Suppressor macrophage (primary cell): ENCODE results near the gene SEPTIN5.
A peak's percentile ranks its signal among the peaks of the same experiment; 100 is the strongest.
"Not testable (repeated sequence)": the region's sequence is repeated elsewhere in the genome, so short reads cannot be mapped to it uniquely, and the experiment has no call there.

ENCODE experiments used
- DNase-seq, 4 experiments: peaks; one replicate each; pipeline ENCODE4 v3.0.0-alpha.2; 2020 to 2022

The SEPTIN5 gene

GRCh38 chr22:19720999-19721329 is 6.7 kb downstream of the SEPTIN5 start:
- DNase-seq = no peak

DNA sequence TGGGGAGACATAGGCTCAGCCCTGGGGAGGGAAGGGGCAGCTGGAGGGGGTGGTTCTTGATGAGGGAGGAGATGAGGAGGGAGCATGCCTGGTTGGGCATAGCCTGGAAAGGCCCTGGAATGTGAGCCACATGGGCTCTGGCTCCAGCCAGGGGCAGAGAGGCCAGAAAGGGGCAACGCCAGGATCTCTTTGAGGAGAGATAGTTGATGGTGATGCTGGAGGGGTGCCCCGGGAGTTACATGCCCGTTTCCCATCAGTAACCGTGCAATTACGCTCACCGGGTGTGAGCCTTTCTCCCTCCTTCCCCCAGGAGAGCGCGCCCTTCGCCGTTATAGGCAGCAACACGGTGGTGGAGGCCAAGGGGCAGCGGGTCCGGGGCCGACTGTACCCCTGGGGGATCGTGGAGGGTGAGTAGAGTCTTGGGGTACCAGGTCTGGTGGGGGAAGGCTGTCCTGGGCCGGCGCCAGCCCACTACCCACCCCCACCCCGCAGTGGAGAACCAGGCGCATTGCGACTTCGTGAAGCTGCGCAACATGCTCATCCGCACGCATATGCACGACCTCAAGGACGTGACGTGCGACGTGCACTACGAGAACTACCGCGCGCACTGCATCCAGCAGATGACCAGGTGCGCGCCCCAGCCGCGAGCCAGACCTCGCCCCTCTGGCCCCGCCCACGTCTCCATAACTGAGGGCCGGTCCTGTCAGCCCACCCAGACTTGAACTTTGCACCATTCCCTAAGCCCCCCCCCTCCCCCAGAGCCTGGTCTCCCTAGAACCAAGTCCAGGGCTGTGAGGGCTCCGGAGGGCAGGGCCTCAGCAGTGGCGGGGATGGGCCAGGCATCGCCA is 7.3 kb downstream of the SEPTIN5 start:
- DNase-seq = no peak

GRCh38 chr22:19722178-19722981 is 8.1 kb downstream of the SEPTIN5 start:
- DNase-seq = no peak

- no peak for DNase-seq
Measured at GRCh38 chr22:19722982-19723231, 8.6 kb downstream of the SEPTIN5 start.

DNA sequence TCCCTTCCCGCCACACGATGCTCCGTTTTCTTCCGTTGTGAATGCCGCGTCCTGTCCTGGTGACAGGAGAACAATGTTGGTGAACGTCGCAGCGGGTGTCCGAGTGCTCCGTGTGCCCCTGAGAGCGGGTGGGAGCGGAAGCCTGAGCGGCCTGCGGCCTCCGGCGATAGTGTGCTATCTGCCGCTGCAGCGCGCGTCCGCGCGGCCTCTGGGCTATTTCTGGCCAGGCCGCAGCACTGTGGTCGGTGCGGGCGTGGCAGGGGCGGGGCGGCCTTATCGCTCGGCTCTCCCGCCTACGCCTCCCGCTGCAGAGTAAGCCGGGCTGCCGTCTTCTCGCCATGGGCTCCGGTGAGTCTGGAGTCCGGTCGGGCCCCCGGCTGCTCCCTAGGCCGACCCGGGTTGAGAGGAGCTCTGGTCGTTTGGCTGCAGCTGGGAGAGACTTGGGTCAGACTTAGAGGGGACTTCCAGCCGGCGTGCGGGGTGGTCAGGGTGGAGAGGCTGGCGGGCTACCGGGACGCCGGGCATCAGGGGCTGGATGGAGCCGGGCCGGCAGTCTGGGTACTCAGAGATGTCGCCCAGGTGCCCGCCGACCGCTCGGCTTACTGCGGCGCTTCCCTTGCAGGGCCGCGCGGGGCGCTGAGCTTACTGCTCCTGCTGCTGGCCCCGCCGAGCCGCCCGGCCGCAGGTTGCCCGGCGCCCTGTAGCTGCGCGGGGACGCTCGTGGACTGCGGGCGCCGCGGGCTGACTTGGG is 9.1 kb downstream of the SEPTIN5 start, which contains the start of gene GP1BB:
Gene GP1BB (plus strand): TSS at position 308 of the 751 bp plus-strand sequence. CDS start 31 bp downstream, at position 339.
- DNase-seq = peak; percentile 15 to 68 (median 46)

DNA sequence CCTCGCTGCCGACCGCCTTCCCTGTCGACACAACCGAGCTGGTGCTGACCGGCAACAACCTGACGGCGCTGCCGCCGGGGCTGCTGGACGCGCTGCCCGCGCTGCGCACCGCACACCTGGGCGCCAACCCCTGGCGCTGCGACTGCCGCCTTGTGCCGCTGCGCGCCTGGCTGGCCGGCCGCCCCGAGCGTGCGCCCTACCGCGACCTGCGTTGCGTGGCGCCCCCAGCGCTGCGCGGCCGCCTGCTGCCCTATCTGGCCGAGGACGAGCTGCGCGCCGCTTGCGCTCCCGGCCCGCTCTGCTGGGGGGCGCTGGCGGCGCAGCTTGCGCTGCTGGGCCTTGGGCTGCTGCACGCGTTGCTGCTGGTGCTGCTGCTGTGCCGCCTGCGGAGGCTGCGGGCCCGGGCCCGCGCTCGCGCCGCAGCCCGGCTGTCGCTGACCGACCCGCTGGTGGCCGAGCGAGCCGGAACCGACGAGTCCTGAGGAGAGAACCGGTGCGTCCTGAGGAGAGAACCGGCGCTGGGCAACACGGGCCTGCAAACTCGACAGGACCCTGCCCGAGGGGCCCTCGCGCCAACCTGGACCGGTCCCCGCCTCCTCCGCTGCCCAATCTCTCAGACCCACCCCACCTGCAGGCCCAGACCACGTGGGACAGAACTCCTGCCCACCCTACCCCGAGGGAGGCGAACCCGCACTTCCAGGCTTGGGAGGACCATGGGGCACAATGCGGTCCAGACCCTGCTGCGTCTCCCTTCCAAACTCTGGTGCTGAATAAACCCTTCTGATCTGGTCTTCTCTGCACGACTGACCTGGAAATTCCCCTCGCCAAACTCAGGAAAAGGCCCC is 9.9 kb downstream of the SEPTIN5 start:
- peak; percentile 30 to 72 (median 44) for DNase-seq

DNA sequence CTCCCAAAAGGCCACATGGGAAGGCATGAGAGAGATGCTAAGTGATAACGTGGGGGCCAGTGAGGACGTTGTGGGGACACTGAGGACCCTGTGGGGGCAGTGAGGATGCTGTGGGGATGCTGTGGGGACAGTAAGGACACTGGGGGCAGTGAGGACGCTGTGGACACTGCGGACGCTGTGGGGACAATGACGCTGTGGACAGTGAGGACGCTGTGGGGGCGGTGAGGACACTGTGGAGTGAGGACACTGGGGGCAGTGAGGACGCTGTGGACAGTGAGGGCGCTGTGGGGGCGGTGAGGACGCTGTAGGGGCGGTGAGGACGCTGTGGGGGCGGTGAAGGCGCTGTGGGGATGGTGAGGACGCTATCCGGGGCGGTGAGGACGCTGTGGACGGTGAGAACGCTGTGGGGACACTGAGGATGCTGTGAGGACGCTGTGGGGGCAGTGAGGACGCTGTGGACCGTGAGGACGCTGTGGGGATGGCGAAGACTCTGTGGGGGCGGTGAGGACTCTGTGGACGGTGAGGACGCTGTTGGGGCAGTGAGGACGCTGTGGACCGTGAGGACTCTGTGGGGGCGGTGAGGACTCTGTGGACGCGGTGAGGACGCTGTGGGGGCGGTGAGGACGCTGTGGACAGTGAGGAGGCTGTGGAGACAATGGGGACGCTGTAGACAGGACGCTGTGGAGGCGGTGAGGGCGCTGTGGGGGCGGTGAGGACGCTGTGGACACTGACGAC is 10.8 kb downstream of the SEPTIN5 start:
- DNase-seq = no peak

DNA sequence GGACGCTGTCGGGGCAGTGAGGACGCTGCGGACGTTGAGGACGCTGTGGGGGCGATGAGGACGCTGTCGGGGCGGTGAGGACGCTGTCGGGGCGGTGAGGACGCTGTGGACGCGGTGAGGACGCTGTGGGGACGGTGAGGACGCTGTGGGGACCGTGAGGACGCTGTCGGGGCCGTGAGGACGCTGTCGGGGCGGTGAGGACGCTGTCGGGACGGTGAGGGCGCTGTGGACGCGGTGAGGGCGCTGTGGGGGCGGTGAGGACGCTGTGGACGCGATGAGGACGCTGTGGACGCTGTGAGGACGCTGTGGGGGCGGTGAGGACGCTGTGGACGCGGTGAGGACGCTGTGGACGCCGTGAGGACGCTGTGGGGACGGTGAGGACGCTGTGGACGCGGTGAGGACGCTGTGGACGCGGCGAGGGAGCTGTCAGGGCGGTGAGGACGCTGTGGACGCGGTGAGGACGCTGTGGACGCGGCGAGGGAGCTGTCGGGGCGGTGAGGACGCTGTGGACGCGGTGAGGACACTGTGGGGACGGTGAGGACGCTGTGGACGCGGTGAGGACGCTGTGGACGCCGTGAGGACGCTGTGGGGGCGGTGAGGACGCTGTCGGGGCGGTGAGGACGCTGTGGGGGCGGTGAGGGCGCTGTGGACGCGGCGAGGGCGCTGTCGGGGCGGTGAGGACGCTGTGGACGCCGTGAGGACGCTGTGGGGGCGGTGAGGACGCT is 11.9 kb downstream of the SEPTIN5 start:
- not testable (repeated sequence) for DNase-seq

DNA sequence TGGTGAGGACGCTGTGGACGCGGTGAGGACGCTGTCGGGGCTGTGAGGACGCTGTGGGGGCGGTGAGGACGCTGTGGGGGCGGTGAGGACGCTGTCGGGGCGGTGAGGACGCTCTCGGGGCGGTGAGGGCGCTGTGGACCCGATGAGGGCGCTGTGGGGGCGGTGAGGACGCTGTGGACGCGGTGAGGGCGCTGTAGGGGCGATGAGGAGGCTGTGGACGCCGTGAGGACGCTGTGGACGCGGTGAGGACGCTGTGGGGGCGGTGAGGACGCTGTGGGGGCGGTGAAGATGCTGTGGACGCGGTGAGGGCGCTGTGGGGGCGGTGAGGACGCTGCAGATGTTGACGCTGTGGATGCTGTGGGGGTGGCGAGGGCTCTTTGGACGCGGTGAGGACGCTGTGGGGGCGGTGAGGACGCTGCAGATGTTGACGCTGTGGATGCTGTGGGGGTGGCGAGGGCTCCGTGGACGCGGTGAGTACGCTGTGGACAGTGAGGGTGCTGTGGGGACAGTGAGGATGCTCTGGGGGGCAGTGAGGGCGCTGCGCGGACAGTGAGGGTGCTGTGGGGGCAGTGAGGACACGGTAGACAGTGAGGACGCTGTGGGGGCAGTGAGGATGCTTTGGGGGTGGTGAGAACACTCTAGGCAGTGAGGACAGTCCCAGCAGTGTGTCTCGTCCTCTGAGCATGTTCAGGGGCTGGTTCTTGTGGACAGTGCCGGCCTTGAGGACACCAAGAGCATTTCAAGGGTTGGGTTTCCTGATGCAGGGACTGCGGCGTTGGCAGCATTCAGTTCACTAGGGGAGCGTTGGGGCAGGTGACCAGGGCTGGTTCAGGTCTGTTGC is 13.2 kb downstream of the SEPTIN5 start:
- no peak for DNase-seq

DNA sequence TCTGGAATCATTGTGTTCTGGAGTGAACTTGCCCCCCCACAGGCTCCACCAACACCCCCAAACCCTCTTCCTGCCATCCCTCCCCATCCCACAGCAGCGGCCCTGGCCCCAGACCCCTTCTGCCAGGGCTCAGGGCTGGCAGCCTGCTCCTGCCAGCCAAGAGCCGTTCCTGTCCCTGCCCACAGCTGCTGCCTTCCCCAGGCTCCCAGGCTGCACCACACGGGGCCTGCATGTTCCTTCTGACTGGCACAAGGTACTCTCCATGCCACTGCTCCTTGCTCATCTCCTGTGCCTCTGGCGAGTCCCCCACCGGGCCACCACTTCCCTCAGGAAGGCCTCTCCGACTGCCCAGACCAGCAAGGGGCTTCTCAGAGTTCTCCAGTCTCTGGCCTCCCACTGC is 14.0 kb downstream of the SEPTIN5 start:
- DNase-seq = no peak

GRCh38 chr22:19728836-19729235 is 14.5 kb downstream of the SEPTIN5 start:
- no peak for DNase-seq

DNA sequence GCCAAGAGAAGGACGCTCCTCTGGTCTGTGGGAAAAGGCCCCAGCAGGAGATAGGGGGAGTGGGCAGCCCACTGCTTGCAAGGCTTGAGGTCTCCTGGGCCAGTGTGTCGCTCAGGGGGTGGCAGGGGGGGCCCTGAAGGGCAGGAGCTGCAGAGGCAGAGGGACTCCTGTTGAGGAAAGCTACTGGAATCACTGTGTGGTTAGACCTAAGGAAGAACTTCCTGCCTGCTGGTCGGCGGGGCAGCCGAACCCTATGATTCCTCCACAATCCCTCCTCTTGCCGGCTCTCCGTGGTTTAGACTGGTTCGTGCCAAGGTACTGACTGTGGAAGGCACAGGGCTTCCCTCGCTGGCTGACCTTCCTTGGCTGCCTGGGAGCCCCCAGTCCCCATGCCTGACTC is 15.2 kb downstream of the SEPTIN5 start:
- DNase-seq = no peak

DNA sequence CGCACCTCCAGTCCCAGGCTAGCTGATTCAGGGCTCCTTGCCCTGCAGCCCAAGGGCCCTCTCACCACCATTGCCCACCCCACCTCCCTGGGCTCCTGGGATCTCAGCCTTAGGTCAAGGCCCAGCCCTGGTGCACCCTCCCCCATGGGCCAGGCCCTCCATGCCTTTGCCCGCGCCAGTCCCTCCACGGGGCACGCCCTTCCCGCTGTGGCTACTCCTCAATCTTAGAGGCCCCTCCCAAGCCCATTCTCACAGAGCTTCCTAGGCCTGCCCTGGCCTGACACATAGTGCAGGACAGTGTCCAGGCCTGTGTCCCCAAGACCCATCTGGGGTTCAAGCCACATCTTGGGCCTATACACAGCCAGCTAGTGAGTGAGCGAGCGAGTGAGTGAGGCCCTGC is 15.9 kb downstream of the SEPTIN5 start:
- DNase-seq = no peak

GRCh38 chr22:19730655-19731360 is 16.5 kb downstream of the SEPTIN5 start:
- peak; percentile 83 to 92 (median 90) for DNase-seq

- DNase-seq = no peak
Measured at GRCh38 chr22:19731361-19732135, 17.2 kb downstream of the SEPTIN5 start.

DNA sequence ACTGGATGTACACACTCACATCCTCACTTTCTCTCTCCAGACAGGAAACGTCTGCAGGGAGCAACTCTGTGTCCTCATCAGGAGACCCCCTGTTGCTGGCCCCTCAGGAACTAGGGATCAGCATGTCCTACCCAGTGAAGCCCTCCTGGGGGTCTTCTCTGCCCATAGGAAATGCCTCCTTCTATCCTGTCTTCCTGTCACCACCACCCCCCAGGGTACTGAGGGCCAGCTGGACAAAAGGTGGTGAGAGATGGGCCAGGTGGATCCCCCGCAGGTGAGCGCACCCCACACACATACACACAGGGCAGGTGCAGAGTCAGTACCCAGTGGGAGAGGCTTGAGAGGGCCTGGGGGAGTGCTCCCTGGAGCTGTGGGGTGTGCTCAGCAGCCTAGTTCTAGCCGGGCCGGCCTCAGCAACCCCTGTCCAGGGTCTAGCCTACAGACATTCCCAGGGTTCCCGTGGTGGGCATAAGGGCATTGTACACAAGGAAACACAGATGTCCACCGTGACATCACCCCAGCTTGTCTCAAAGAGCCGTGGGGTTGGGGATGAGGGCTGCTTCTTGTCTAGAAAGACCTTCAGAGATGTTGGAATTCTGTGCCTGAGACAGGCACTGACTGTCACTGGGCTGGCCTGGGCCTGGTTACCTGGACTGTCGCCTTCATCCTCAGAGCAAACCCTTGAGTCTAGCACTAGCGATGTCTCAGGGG is 18.3 kb downstream of the SEPTIN5 start:
- DNase-seq = no peak

- DNase-seq = no peak
Measured at GRCh38 chr22:19733755-19734154, 19.5 kb downstream of the SEPTIN5 start.

DNA sequence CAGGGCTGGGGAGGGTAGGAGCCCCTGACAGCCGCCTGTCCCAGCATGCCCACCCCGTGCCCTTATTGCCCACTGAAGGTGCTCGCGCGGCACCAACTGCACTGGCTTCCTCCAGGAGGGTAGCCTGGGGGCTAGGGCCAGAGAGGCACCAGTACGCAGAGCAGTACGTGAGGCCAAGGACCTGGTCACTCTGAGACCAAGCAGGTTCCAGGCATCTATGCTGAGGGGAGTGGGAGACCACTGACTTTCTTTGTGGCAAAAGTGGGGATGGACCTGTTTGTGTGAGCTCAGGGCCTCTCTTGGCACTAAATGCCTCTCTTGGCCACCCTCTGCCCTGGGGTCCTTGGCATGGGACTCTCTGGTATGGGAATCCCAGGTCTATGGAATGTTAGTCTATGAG is 19.9 kb downstream of the SEPTIN5 start:
- no peak for DNase-seq
